Fibroblast of peridontal ligament (primary cell): ENCODE results near the gene NT5C3B.

ENCODE experiments used
- DNase-seq: peaks from one replicate; pipeline ENCODE4 v3.0.0-alpha.2; 2010; ENCODE audit errors: extremely low read depth

The NT5C3B gene

GRCh38 chr17:41810659-41811548, 25.1 kb downstream of the NT5C3B start:
- DNase-seq, result no peak

GRCh38 chr17:41806685-41807445, 29.2 kb downstream of the NT5C3B start:
- DNase-seq, result no peak

GRCh38 chr17:41803049-41804020, 32.7 kb downstream of the NT5C3B start:
- no peak for DNase-seq

- DNase-seq, result peak; percentile 77
These were observed 34.4 kb downstream of the NT5C3B start for GRCh38 chr17:41801374-41802271.

GRCh38 chr17:41800601-41801373, 35.2 kb downstream of the NT5C3B start:
- DNase-seq, result no peak

GRCh38 chr17:41799366-41799765, 36.7 kb downstream of the NT5C3B start:
- DNase-seq, result no peak

- DNase-seq, result no peak
These were observed 38.7 kb downstream of the NT5C3B start for GRCh38 chr17:41797377-41797776.

GRCh38 chr17:41796121-41796895, 39.7 kb downstream of the NT5C3B start:
- no peak for DNase-seq

GRCh38 chr17:41794540-41794975, 41.5 kb downstream of the NT5C3B start:
- no peak for DNase-seq

GRCh38 chr17:41793784-41794539, 42.1 kb downstream of the NT5C3B start:
- DNase-seq, result no peak

- no peak for DNase-seq
These were observed 42.9 kb downstream of the NT5C3B start for GRCh38 chr17:41792845-41793783.

GRCh38 chr17:41787021-41787418, 49.0 kb downstream of the NT5C3B start:
- DNase-seq, result no peak

GRCh38 chr17:41786227-41787020, 49.6 kb downstream of the NT5C3B start, which contains the start of gene JUP:
Gene JUP, minus strand, starts transcription at chr17:41786711. Its CDS starts 14,857 bp downstream, at chr17:41771854.
- peak; percentile 77 for DNase-seq

- DNase-seq, result no peak
These were observed 50.2 kb downstream of the NT5C3B start for GRCh38 chr17:41785859-41786226.

GRCh38 chr17:41785091-41785858, 50.8 kb downstream of the NT5C3B start:
- DNase-seq, result no peak
